Mucosa of rectum (tissue), 2 donors: ENCODE data around the gene CTNNB1.

Experiments
- H3K27ac ChIP-seq, 2 donors: one replicate each; pipeline ENCODE4 v1.7.0; 2013; ENCODE audit warnings: inconsistent platforms in 2 of 2, low read depth in 2 of 2, low read length in 2 of 2
- H3K27me3 ChIP-seq, 2 donors: one replicate each; pipeline ENCODE4 v1.7.0; 2013; ENCODE audit warnings: low read length in 2 of 2; ENCODE audit not compliant: control insufficient read depth in 2 of 2, insufficient read depth in 2 of 2
- H3K36me3 ChIP-seq, 2 donors: one replicate each; pipeline ENCODE4 v1.7.0; 2013; ENCODE audit warnings: low read length in 2 of 2; ENCODE audit not compliant: control insufficient read depth in 2 of 2, insufficient read depth in 2 of 2
- H3K4me1 ChIP-seq, 2 donors: one replicate each; pipeline ENCODE4 v1.7.0; 2013; ENCODE audit warnings: low read length in 2 of 2, mild to moderate bottlenecking in 1 of 2; ENCODE audit not compliant: control insufficient read depth in 2 of 2, insufficient read depth in 2 of 2
- H3K4me3 ChIP-seq, 2 donors: one replicate each; pipeline ENCODE4 v1.7.0; 2013; ENCODE audit warnings: low read length in 2 of 2
- H3K9ac ChIP-seq, 2 donors: one replicate each; pipeline ENCODE4 v1.7.0; 2013; ENCODE audit warnings: low read length in 2 of 2, low read depth in 1 of 2, mild to moderate bottlenecking in 1 of 2
- H3K9me3 ChIP-seq, 2 donors: one replicate each; pipeline ENCODE4 v1.7.0; 2013; ENCODE audit warnings: low read length in 2 of 2; ENCODE audit not compliant: control insufficient read depth in 2 of 2
- donor health status: healthy.
- donor health status: Normal muscosa, but diverticular disease.

The CTNNB1 gene

DNA sequence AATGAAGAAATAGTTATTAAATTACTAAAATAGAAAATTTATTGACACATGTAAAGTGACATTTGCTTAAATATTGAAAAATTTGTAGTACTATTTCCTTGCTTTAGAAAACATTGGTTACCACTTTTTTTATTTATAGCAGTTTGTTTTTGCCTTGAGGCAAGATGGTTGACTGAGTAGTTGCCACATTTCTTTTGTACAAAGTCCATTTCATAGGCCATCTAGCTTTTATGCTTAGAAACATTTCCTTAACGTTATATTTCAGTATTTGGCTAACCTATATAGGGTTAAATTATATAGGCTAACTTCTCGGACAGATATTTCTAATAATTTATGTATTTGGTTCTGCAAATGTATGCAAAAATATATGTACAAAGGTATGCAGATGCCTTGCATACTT lies 17.1 kb downstream of the CTNNB1 start:
- Histone ChIP-seq H3K4me3 (no peak overlapping the region), H3K36me3 (no peaks in the 10 kb centered on the region), H3K27ac (no peak overlapping the region), H3K27me3 (no peaks in the 10 kb centered on the region), H3K4me1 (peaks cover 12% of the 10 kb centered on the region in 2 donors), H3K9ac (no peak overlapping the region), H3K9me3 (no peaks in the 10 kb centered on the region)

GRCh38 chr3:41216993-41217392 lies 17.7 kb downstream of the CTNNB1 start:
- Histone ChIP-seq H3K27me3 (no peaks in the 10 kb centered on the region), H3K27ac (no peak overlapping the region), H3K9me3 (no peaks in the 10 kb centered on the region), H3K4me1 (peaks cover 14 to 16% of the 10 kb centered on the region in 2 donors), H3K9ac (no peak overlapping the region), H3K36me3 (no peaks in the 10 kb centered on the region), H3K4me3 (no peak overlapping the region)

DNA sequence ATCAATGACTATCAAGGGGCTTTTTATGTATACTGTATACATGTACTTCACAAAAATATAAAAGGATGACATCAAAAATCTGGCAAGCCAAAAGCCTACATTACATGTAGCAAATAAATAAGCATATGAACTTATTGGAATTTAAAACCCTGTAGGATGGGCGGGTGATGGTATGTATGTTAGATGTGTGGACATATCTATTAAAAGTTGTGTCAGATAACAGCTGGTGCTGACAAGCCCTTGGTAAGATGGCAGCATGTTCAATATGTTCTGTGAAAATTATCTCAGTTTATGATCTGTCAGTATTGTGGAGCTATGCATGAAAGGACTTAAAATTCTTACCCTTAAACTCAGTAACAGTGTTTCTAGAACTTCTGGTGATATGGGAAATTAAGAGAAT lies 20.1 kb downstream of the CTNNB1 start:
- H3K27ac ChIP-seq = no peak overlapping the region
- H3K9ac ChIP-seq = no peak overlapping the region
- H3K4me3 ChIP-seq = no peak overlapping the region
- H3K36me3 ChIP-seq = peaks cover 1 to 6% of the 10 kb centered on the region in 2 donors
- peaks cover 13 to 25% of the 10 kb centered on the region in 2 donors for H3K4me1 ChIP-seq
- H3K9me3 ChIP-seq = no peaks in the 10 kb centered on the region
- H3K27me3 ChIP-seq = no peaks in the 10 kb centered on the region

GRCh38 chr3:41220906-41221677 lies 21.8 kb downstream of the CTNNB1 start:
- H3K9ac ChIP-seq = no peak overlapping the region
- no peaks in the 10 kb centered on the region for H3K27me3 ChIP-seq
- no peak overlapping the region for H3K4me3 ChIP-seq
- H3K9me3 ChIP-seq = no peaks in the 10 kb centered on the region
- peaks cover 18 to 23% of the 10 kb centered on the region in 2 donors for H3K36me3 ChIP-seq
- peaks cover 13 to 25% of the 10 kb centered on the region in 2 donors for H3K4me1 ChIP-seq
- H3K27ac ChIP-seq = no peak overlapping the region

- no peaks in the 10 kb centered on the region for H3K9me3 ChIP-seq
- H3K27me3 ChIP-seq = no peaks in the 10 kb centered on the region
- peak overlapping the region; percentile 11 to 23 for H3K27ac ChIP-seq
- H3K4me1 ChIP-seq = peaks cover 10 to 22% of the 10 kb centered on the region in 2 donors
- H3K36me3 ChIP-seq = peaks cover 27 to 32% of the 10 kb centered on the region in 2 donors
- H3K4me3 ChIP-seq = peak overlapping the region in 1 of 2 donors; percentile 43
- H3K9ac ChIP-seq = no peak overlapping the region
These were observed 22.7 kb downstream of the CTNNB1 start for GRCh38 chr3:41222012-41222411.

DNA sequence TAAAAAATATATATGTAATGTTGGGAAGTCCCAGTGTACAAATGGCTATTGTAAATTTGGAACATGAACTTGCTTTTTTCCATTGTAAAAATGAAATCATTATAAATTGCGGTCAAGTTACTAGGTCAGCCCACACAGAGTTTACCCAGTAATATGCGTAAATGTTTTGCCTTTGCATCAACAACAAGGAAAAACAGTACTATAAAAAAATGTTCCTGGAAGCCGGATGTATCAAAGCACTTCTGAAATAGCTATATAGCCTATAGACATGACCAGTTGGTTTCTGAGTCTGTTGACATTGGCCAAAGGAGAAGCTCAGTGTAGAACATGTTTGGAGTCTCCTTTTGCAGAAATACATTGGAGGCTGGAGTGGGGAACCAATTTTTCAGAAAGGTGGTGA lies 23.2 kb downstream of the CTNNB1 start:
- Histone ChIP-seq H3K36me3 (peaks cover 32 to 37% of the 10 kb centered on the region in 2 donors), H3K27ac (no peak overlapping the region), H3K27me3 (no peaks in the 10 kb centered on the region), H3K9me3 (no peaks in the 10 kb centered on the region), H3K4me1 (peaks cover 10 to 22% of the 10 kb centered on the region in 2 donors), H3K9ac (no peak overlapping the region), H3K4me3 (peak overlapping the region in 1 of 2 donors; percentile 43)

DNA sequence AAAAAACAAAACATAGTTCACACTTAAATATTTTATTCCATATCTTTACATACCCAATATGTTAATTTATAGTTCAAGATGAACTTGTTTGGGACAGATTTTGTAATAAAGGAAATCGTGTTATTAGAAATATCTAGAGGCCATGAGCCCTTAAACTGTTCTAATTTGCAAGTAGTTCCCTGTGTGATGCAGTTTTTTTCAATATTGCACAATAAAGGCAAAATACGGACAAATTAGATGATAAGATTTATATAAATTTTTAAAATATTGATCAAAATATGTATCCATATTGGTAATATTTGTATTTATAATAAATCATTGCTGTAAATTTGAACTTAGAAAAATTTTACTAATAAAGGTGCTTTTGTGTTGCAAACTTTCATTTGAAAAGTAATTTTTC lies 23.8 kb downstream of the CTNNB1 start:
- Histone ChIP-seq H3K27me3 (no peaks in the 10 kb centered on the region), H3K9me3 (no peaks in the 10 kb centered on the region), H3K9ac (no peak overlapping the region), H3K27ac (no peak overlapping the region), H3K36me3 (peaks cover 35 to 43% of the 10 kb centered on the region in 2 donors), H3K4me1 (peaks cover 10 to 22% of the 10 kb centered on the region in 2 donors), H3K4me3 (no peak overlapping the region)

DNA sequence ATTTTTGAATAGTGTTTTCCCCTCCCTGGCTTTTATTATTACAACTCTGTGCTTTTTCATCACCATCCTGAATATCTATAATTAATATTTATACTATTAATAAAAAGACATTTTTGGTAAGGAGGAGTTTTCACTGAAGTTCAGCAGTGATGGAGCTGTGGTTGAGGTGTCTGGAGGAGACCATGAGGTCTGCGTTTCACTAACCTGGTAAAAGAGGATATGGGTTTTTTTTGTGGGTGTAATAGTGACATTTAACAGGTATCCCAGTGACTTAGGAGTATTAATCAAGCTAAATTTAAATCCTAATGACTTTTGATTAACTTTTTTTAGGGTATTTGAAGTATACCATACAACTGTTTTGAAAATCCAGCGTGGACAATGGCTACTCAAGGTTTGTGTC lies 24.4 kb downstream of the CTNNB1 start:
- H3K36me3 ChIP-seq = peaks cover 38 to 47% of the 10 kb centered on the region in 2 donors
- H3K9me3 ChIP-seq = no peaks in the 10 kb centered on the region
- H3K4me3 ChIP-seq = no peak overlapping the region
- H3K27ac ChIP-seq = no peak overlapping the region
- H3K4me1 ChIP-seq = peaks cover 10 to 22% of the 10 kb centered on the region in 2 donors
- H3K9ac ChIP-seq = no peak overlapping the region
- H3K27me3 ChIP-seq = no peaks in the 10 kb centered on the region

GRCh38 chr3:41224120-41224806 lies 25.0 kb downstream of the CTNNB1 start:
- Histone ChIP-seq H3K4me1 (peaks cover 10 to 22% of the 10 kb centered on the region in 2 donors), H3K27ac (no peak overlapping the region), H3K36me3 (peaks cover 38 to 50% of the 10 kb centered on the region in 2 donors), H3K27me3 (no peaks in the 10 kb centered on the region), H3K4me3 (no peak overlapping the region), H3K9me3 (no peaks in the 10 kb centered on the region), H3K9ac (no peak overlapping the region)
